SK-N-MC (cell line): ENCODE data around the gene CYB561.
A peak's percentile ranks its signal among the peaks of the same experiment; 100 is the strongest.

Experiments used
- DNase-seq: peaks from one replicate; pipeline ENCODE4 v3.0.0-alpha.2; 2011; ENCODE audit warnings: low read depth, low spot score
- H3K27ac ChIP-seq: fragments of 200-600 bp; sonication (generic); 2 replicates; pipeline ENCODE4 v1.5.1; 2016; ENCODE audit warnings: mixed run types
- H3K36me3 ChIP-seq: fragments of 200-600 bp; sonication (generic); 2 replicates; pipeline ENCODE4 v1.6.1; 2017; ENCODE audit warnings: antibody characterized with exemption, low read length, mixed read lengths; ENCODE audit not compliant: insufficient read depth
- H3K4me3 ChIP-seq: fragments of 200-600 bp; sonication (generic); 2 replicates; pipeline ENCODE4 v1.5.1; 2016
- H3K9ac ChIP-seq: fragments of 200-600 bp; sonication (generic); 2 replicates; pipeline ENCODE4 v1.8.0; 2017; ENCODE audit warnings: mixed run types, mixed read lengths; ENCODE audit not compliant: insufficient read length
- H3K9me3 ChIP-seq: fragments of 200-600 bp; sonication (generic); 2 replicates; pipeline ENCODE4 v1.6.1; 2017; ENCODE audit warnings: low read depth, mild to moderate bottlenecking, antibody characterized with exemption, low read length, moderate library complexity, mixed read lengths
- EZH2 ChIP-seq: fragments of 200-600 bp; sonication (generic); IDR thresholded peaks from one replicate; pipeline ENCODE4 v1.6.1; 2017; ENCODE audit warnings: antibody characterized with exemption
- FOXP2 ChIP-seq: optimal IDR thresholded peaks from 2 replicates; pipeline ENCODE3; 2011; ENCODE audit warnings: mild to moderate bottlenecking, moderate library complexity; ENCODE audit not compliant: insufficient read depth; ENCODE audit errors: extremely low read length, control extremely low read depth
- POLR2AphosphoS5 ChIP-seq: IDR thresholded peaks from 2 replicates; pipeline ENCODE4 v1.6.1; 2012; ENCODE audit warnings: mild to moderate bottlenecking, low read depth, low read length, borderline replicate concordance

The CYB561 gene

GRCh38 chr17:63435681-63436522 is 10.2 kb downstream of the CYB561 start:
- Histone ChIP-seq H3K27ac (no peak overlapping the region), H3K4me3 (no peak overlapping the region), H3K9ac (no peak overlapping the region), H3K36me3 (no peaks in the 10 kb centered on the region), H3K9me3 (no peaks in the 10 kb centered on the region)
- no peak for TF ChIP-seq POLR2AphosphoS5
- no peak for DNase-seq

GRCh38 chr17:63434951-63435571 is 11.0 kb downstream of the CYB561 start:
- Histone ChIP-seq H3K9ac (no peak overlapping the region), H3K27ac (no peak overlapping the region), H3K4me3 (no peak overlapping the region), H3K36me3 (no peaks in the 10 kb centered on the region), H3K9me3 (no peaks in the 10 kb centered on the region)
- TF ChIP-seq POLR2AphosphoS5 (no peak), EZH2 (no peak), FOXP2 (no peak)
- no peak for DNase-seq

- no peaks in the 10 kb centered on the region for H3K9me3 ChIP-seq
- H3K27ac ChIP-seq = peak overlapping the region; percentile 78; the same call in 1 of the 2 replicates
- H3K36me3 ChIP-seq = no peaks in the 10 kb centered on the region
- no peak for DNase-seq
- TF ChIP-seq FOXP2 (no peak), POLR2AphosphoS5 (no peak), EZH2 (no peak)
- H3K4me3 ChIP-seq = no peak overlapping the region
- H3K9ac ChIP-seq = no peak overlapping the region
Observed at GRCh38 chr17:63433746-63434591, 12.1 kb downstream of the CYB561 start.

- H3K9ac ChIP-seq = peak overlapping the region; percentile 24
- no peak for DNase-seq
- peak overlapping the region; percentile 78 for H3K27ac ChIP-seq
Observed at GRCh38 chr17:63431939-63432804, 13.9 kb downstream of the CYB561 start.

GRCh38 chr17:63431618-63431938 is 14.5 kb downstream of the CYB561 start:
- TF ChIP-seq EZH2 = no peak
- TF ChIP-seq POLR2AphosphoS5 = no peak
- no peak for TF ChIP-seq FOXP2
- no peaks in the 10 kb centered on the region for H3K36me3 ChIP-seq
- H3K27ac ChIP-seq = peak overlapping the region; percentile 78; the same call in 1 of the 2 replicates
- DNase-seq = no peak
- no peak overlapping the region for H3K4me3 ChIP-seq
- no peak overlapping the region for H3K9ac ChIP-seq
- H3K9me3 ChIP-seq = no peaks in the 10 kb centered on the region

More at GRCh38 chr17:63431939-63432804, 13.9 kb downstream of the CYB561 start:
- no peak for TF ChIP-seq EZH2
- no peak for TF ChIP-seq FOXP2
- no peak for TF ChIP-seq POLR2AphosphoS5
- Histone ChIP-seq H3K9me3 (no peaks in the 10 kb centered on the region), H3K4me3 (peak overlapping the region; percentile 29; the same call in 1 of the 2 replicates), H3K36me3 (no peaks in the 10 kb centered on the region)

- no peak overlapping the region for H3K4me3 ChIP-seq
- DNase-seq = no peak
- no peak overlapping the region for H3K9ac ChIP-seq
- H3K36me3 ChIP-seq = no peaks in the 10 kb centered on the region
- TF ChIP-seq EZH2 (no peak), POLR2AphosphoS5 (no peak), FOXP2 (no peak)
- no peaks in the 10 kb centered on the region for H3K9me3 ChIP-seq
- no peak overlapping the region for H3K27ac ChIP-seq
Observed at GRCh38 chr17:63430223-63430622, 15.9 kb downstream of the CYB561 start.

GRCh38 chr17:63429766-63430165 is 16.3 kb downstream of the CYB561 start:
- no peak for DNase-seq
- Histone ChIP-seq H3K4me3 (no peak overlapping the region), H3K36me3 (no peaks in the 10 kb centered on the region), H3K9me3 (no peaks in the 10 kb centered on the region), H3K27ac (no peak overlapping the region), H3K9ac (no peak overlapping the region)
- TF ChIP-seq FOXP2 (no peak), POLR2AphosphoS5 (no peak), EZH2 (no peak)
